ENCODE measurements around the gene UBR4. TPM values are rescaled to one million over a fixed set of nuclear protein-coding genes. Genes with fewer than 3 reads are reported as not detected.

The UBR4 gene
- total and polyA plus RNA-seq, 2 experiments from 2014 or later: 111 to 230 TPM

Other genes starting within 250 kb of the UBR4 start
- 52.2 and 53.0 TPM in 2 replicates for gene EMC1, start 41.3 kb upstream of the UBR4 start, total RNA-seq (2014; rRNA removed; shearing (Covaris generic))
- 17.6 and 18.4 TPM in 2 replicates for gene EMC1, start 41.3 kb upstream of the UBR4 start, polyA plus RNA-seq (2016; fragmentation: Nextera tagmentation; extraction: Ambion mirVana)
- 47.1 and 54.2 TPM in 2 replicates for gene MRTO4, start 41.5 kb upstream of the UBR4 start, total RNA-seq (2014; rRNA removed; shearing (Covaris generic))
- 77.3 and 88.5 TPM in 2 replicates for gene MRTO4, start 41.5 kb upstream of the UBR4 start, polyA plus RNA-seq (2016; fragmentation: Nextera tagmentation; extraction: Ambion mirVana)
- 0.14 TPM in 1 of 2 replicates, not detected in the other for gene AKR7A3, start 78.5 kb upstream of the UBR4 start, total RNA-seq (2014; rRNA removed; shearing (Covaris generic))
- gene AKR7A3, start 78.5 kb upstream of the UBR4 start, polyA plus RNA-seq (2016; fragmentation: Nextera tagmentation; extraction: Ambion mirVana): 0.24 and 0.86 TPM in 2 replicates
- gene AKR7A2, start 101.9 kb upstream of the UBR4 start, total RNA-seq (2014; rRNA removed; shearing (Covaris generic)): 53.6 and 60.0 TPM in 2 replicates
- 18.2 and 20.8 TPM in 2 replicates for gene AKR7A2, start 101.9 kb upstream of the UBR4 start, polyA plus RNA-seq (2016; fragmentation: Nextera tagmentation; extraction: Ambion mirVana)
- gene SLC66A1, start 102.1 kb upstream of the UBR4 start, total RNA-seq (2014; rRNA removed; shearing (Covaris generic)): 19.7 and 24.4 TPM in 2 replicates
- 6.9 and 8.6 TPM in 2 replicates for gene SLC66A1, start 102.1 kb upstream of the UBR4 start, polyA plus RNA-seq (2016; fragmentation: Nextera tagmentation; extraction: Ambion mirVana)

Data from GM23338 (cell line).